ENCODE data around the gene NME5.

- no peak for TF ChIP-seq PAX5 (IDR thresholded peaks at IDR 0.05; ENCODE audit: insufficient read depth, low read length, severe bottlenecking)
- no peak for TF ChIP-seq POLR2A (IDR thresholded peaks at IDR 0.05; ENCODE audit: low read depth, low read length)
- TF ChIP-seq POLR2AphosphoS5 (IDR thresholded peaks at IDR 0.05; ENCODE audit: low read depth, low read length) = no peak
- no peak for TF ChIP-seq TAF1 (IDR thresholded peaks at IDR 0.05; ENCODE audit: low read depth, low read length)
- no peak for TF ChIP-seq POU2F2 (IDR thresholded peaks at IDR 0.05; ENCODE audit: low read depth, low read length)
- no peak for TF ChIP-seq SPI1 (IDR thresholded peaks at IDR 0.05; ENCODE audit: low read depth, low read length)
Measured at GRCh38 chr5:138103319-138103637, 36.0 kb downstream of the NME5 start.
